GM12878 (cell line): ENCODE measurements around the gene VEGFB. TPM values are rescaled to one million over a fixed set of nuclear protein-coding genes. Genes with fewer than 3 reads are reported as not detected.

Experiments
- ATAC-seq: fragments of 200-7000 bp; cut with Tn5 transposase; 3 replicates; pipeline ENCODE4 v1.9.1; 2020; ENCODE audit warnings: mild to moderate bottlenecking, moderate library complexity
- BruUV-seq: library from RNA; stranded (reverse); fragments of 400-500 nt; replicated peaks from 2 replicates; lab custom pipeline; 2021; lab: Mats Ljungman, UMichigan
- CTCF ChIA-PET: fragments of 300-600 bp; sonication (Branson Sonifier 250); formaldehyde crosslinking; extraction: SDS; loops from one replicate; lab custom pipeline; 2021; ENCODE audit warnings: inconsistent platforms; lab: Yijun Ruan, JAX
- POLR2A ChIA-PET: fragments of 350-600 bp; formaldehyde crosslinking; extraction: SDS; loops from one replicate; lab custom pipeline; 2021; ENCODE audit warnings: inconsistent platforms; lab: Charles Lee
- RAD21 ChIA-PET: fragments of 300-600 bp; sonication (Branson Sonifier 250); formaldehyde crosslinking; loops from one replicate; lab custom pipeline; 2023; ENCODE audit warnings: antibody characterized with exemption; ENCODE audit not compliant: unreplicated experiment; lab: Charles Lee
- SMC1A ChIA-PET: fragments of 300-600 bp; sonication (Branson Sonifier 250); formaldehyde crosslinking; loops from one replicate; lab custom pipeline; 2023; ENCODE audit not compliant: unreplicated experiment, uncharacterized antibody; lab: Charles Lee
- DNase-seq: peaks from one replicate; pipeline ENCODE4 v3.0.0-alpha.2; 2011; ENCODE audit warnings: low read depth, low spot score
- FAIRE-seq: peaks from 3 replicates; lab custom pipeline; 2011; peaks lifted over from hg19 to GRCh38; lab: Jason Lieb, UNC
- H2AFZ ChIP-seq: 2 replicates; pipeline ENCODE4 v1.6.0; 2011; ENCODE audit warnings: low read depth, low read length, control low read depth; ENCODE audit not compliant: control insufficient read depth
- H3K27ac ChIP-seq: 2 replicates; pipeline ENCODE4 v1.5.1; 2011; ENCODE audit warnings: control low read depth; ENCODE audit not compliant: control insufficient read depth, insufficient read depth
- H3K27me3 ChIP-seq, 2 experiments: replicated peaks in 1 of 2; 2 replicates each; pipeline versions ENCODE4 v1.6.0 to v1.6.1; 2011; ENCODE audit warnings: low read length in 1 of 2; ENCODE audit not compliant: control insufficient read depth in 2 of 2, insufficient read depth in 2 of 2
- H3K36me3 ChIP-seq, 2 experiments: 2 replicates each; pipeline ENCODE4 v1.5.1; 2011; ENCODE audit warnings: low read length in 1 of 2; ENCODE audit not compliant: control insufficient read depth in 2 of 2, insufficient read depth in 2 of 2
- H3K4me1 ChIP-seq: 2 replicates; pipeline ENCODE4 v1.6.1; 2011; ENCODE audit warnings: mild to moderate bottlenecking, low read length, moderate library complexity, mixed read lengths; ENCODE audit not compliant: control insufficient read depth, insufficient read depth
- H3K4me2 ChIP-seq: 2 replicates; pipeline ENCODE4 v1.6.0; 2011; ENCODE audit warnings: control low read depth; ENCODE audit not compliant: control insufficient read depth, insufficient read depth
- H3K4me3 ChIP-seq: fragments of 200-600 bp; sonication (generic); 2 replicates; pipeline ENCODE4 v1.5.1; 2016
- H3K79me2 ChIP-seq: 2 replicates; pipeline ENCODE4 v1.6.0; 2011; ENCODE audit warnings: low read length; ENCODE audit not compliant: control insufficient read depth, insufficient read depth
- H3K9ac ChIP-seq: 2 replicates; pipeline ENCODE4 v1.8.0; 2011; ENCODE audit warnings: low read length, control low read depth, mixed read lengths; ENCODE audit not compliant: control insufficient read depth, insufficient read depth
- H3K9me3 ChIP-seq: replicated peaks from 3 replicates; pipeline ENCODE4 v1.5.1; 2011; ENCODE audit warnings: mild to moderate bottlenecking, low read length; ENCODE audit not compliant: control insufficient read depth, insufficient read depth
- H4K20me1 ChIP-seq: 2 replicates; pipeline ENCODE4 v1.6.0; 2011; ENCODE audit not compliant: control insufficient read depth, insufficient read depth
- ATF2 ChIP-seq: IDR thresholded peaks from 2 replicates; pipeline ENCODE4 v1.6.1; 2012; ENCODE audit warnings: low read length, inconsistent platforms
- DPF2 ChIP-seq: fragments of 450-650 bp; IDR thresholded peaks from 2 replicates; pipeline ENCODE4 v1.6.1; 2017; ENCODE audit warnings: mild to moderate bottlenecking
- HDGF ChIP-seq: fragments of 450-650 bp; IDR thresholded peaks from 2 replicates; pipeline ENCODE4 v1.6.1; 2016; ENCODE audit warnings: antibody characterized with exemption
- HSF1 ChIP-seq: fragments of 150-350 bp; IDR thresholded peaks from 2 replicates; pipeline ENCODE4 v1.6.1; 2014; ENCODE audit warnings: mild to moderate bottlenecking, low read depth, low read length
- NKRF ChIP-seq: fragments of 450-650 bp; conservative IDR thresholded peaks from 2 replicates; pipeline ENCODE4 v1.6.1; 2017; ENCODE audit warnings: mild to moderate bottlenecking, moderate library complexity
- POLR2AphosphoS2 ChIP-seq: IDR thresholded peaks from 2 replicates; pipeline ENCODE4 v1.6.1; 2011; ENCODE audit warnings: low read depth, mild to moderate bottlenecking, low read length, improper control_type of control experiment, moderate library complexity
- RUNX3 ChIP-seq: IDR thresholded peaks from 2 replicates; pipeline ENCODE4 v1.6.1; 2012; ENCODE audit warnings: low read length, inconsistent platforms
- SRF ChIP-seq, 2 experiments: IDR thresholded peaks; 2 replicates each; pipeline ENCODE4 v1.6.1; 2011; ENCODE audit warnings: low read depth in 2 of 2, low read length in 2 of 2, mild to moderate bottlenecking in 1 of 2, moderate library complexity in 1 of 2
- ZBED1 ChIP-seq: IDR thresholded peaks from 2 replicates; pipeline ENCODE4 v1.6.1; 2016; ENCODE audit warnings: borderline replicate concordance
- WGBS: methylation state at CpG from one replicate; pipeline ENCODE4 v1.1.6; 2016; ENCODE audit warnings: low lambda C conversion rate; ENCODE audit not compliant: insufficient replicate concordance, insufficient coverage; ENCODE audit errors: missing lambda C conversion rate; 5-methylcytosine and 5-hydroxymethylcytosine counted together
- in situ Hi-C: fragments of 300-500 bp; cut with MboI; formaldehyde crosslinking; loops from 9 replicates; pipeline ENCODE4 v1.14.3; 2018; ENCODE audit warnings: mixed read lengths
- intact Hi-C: fragments of 100-400 bp; cut with micrococcal nuclease; formaldehyde crosslinking; loops from one replicate; pipeline ENCODE4 v1.14.2; 2022; ENCODE audit not compliant: unreplicated experiment
- polyA plus RNA-seq, 11 experiments: library from polyadenylated mRNA; depleted of rRNA in 4 of 11; unstranded in 6 of 11; stranded (reverse) in 5 of 11; fragments of >200 nt; fragmentation: Nextera tagmentation in 4 of 11; fragmentation: Illumina TruSeq in 1 of 11; extraction: Ambion mirVana in 4 of 11; extraction: Trizol in 1 of 11; gene quantifications; 1 replicate in 1 of 11; 2 replicates in 10 of 11; pipeline versions ENCODE4 v1.2.1 to v1.2.3, GENCODE V29; 2011 to 2016; ENCODE audit warnings: inconsistent platforms in 2 of 11, missing spikeins in 2 of 11, low read depth in 1 of 11
- total RNA-seq, 4 experiments: library from RNA; depleted of rRNA in 3 of 4; stranded (reverse); fragments of >200 nt in 3 of 4; fragmentation: Illumina TruSeq in 1 of 4; extraction: Trizol in 1 of 4; gene quantifications; 2 replicates each; pipeline versions ENCODE4 v1.2.1 to v1.2.3, GENCODE V29; 2013 to 2021

Gene VEGFB
- total and polyA plus RNA-seq, 10 of the 15 experiments (the other 5 are each of a cell fraction or from before 2014, with no cell fraction given) = 7.0 to 75.8 (median 20.3) TPM

GRCh38 chr11:64208086-64208795 lies 26.1 kb upstream of the VEGFB start:
- H4K20me1 ChIP-seq = no peaks in the 10 kb centered on the region
- ATAC-seq (peak; percentile 4; the same call in 2 of the 3 replicates), DNase-seq (no peak), FAIRE-seq (no peak)
- intact Hi-C loops (no loop called here), in situ Hi-C loops (no loop called here)
- ChIA-PET RAD21 (interaction anchor here (1.5 to 6.6 kb wide), 8 partner anchors 15 to 95 kb away, joined by 6 to 125 read pairs (median 33); partner anchors contain the start of genes CATSPERZ, ESRRA, FKBP2 and NUDT22), POLR2A (interaction anchor here (0.6 to 5.8 kb wide), 13 partner anchors 17 to 1481 kb away, joined by 4 to 85 read pairs (median 21); partner anchors contain the start of genes BAD, CATSPERZ, ESRRA and FKBP2), SMC1A (interaction anchor here (1.6 to 5.5 kb wide), 6 partner anchors 11 to 110 kb away, joined by 3 to 98 read pairs (median 36); partner anchors contain the start of genes CATSPERZ, ESRRA, FKBP2 and NUDT22), CTCF (interaction anchor here (0.6 to 9.7 kb wide), 9 partner anchors 9 to 94 kb away, joined by 3 to 238 read pairs (median 8); partner anchors contain the start of genes CATSPERZ, DNAJC4, ESRRA and NUDT22)
- no peak overlapping the region; the same call in 1 of the 2 replicates for H2AFZ ChIP-seq
- H3K9me3 ChIP-seq = no peaks in the 10 kb centered on the region
- peak overlapping the region; percentile 74 for H3K4me3 ChIP-seq
- 56% methylated on average over 23 of the region's 23 CpGs for WGBS
- H3K27me3 ChIP-seq = no peaks in the 10 kb centered on the region
- H3K36me3 ChIP-seq = peaks cover 23 to 30% of the 10 kb centered on the region in 2 experiments; a peak in 3 of 4 replicates
- H3K4me1 ChIP-seq = peaks cover 26% of the 10 kb centered on the region
- H3K27ac ChIP-seq = peak overlapping the region; percentile 98
- H3K4me2 ChIP-seq = peak overlapping the region; percentile 76
- TF ChIP-seq HSF1 (no peak), ZBED1 (no peak), DPF2 (no peak), POLR2AphosphoS2 (no peak), SRF (IDR thresholded peaks at IDR 0.05; ENCODE audit: low read depth in 2 of 2, low read length in 2 of 2) (0 out of 4 replicates have a peak, but pooled peaks of 1 of the 2 experiments have one; percentile 7), ATF2 (no peak), HDGF (no peak), NKRF (0 out of 2 replicates have a peak, but pooled peaks have one; percentile 2), RUNX3 (no peak)
- TF ChIP-seq, all 136 proteins: peak for 2
- peaks cover 39% of the 10 kb centered on the region for H3K79me2 ChIP-seq
- H3K9ac ChIP-seq = peak overlapping the region; percentile 95
- BruUV-seq = no TSS peak
